Muscle layer of duodenum (tissue), 2 donors: ENCODE data around the gene FOXO1.
A peak's percentile ranks its signal among the peaks of the same experiment; 100 is the strongest.

Experiments
- H3K27ac ChIP-seq: one replicate; pipeline ENCODE4 v1.7.0; 2013; ENCODE audit warnings: mild to moderate bottlenecking, low read length
- H3K27me3 ChIP-seq: one replicate; pipeline ENCODE4 v1.7.0; 2013; ENCODE audit warnings: low read depth, mild to moderate bottlenecking, control low read depth, low read length
- H3K36me3 ChIP-seq, 2 donors: one replicate each; pipeline ENCODE4 v1.7.0; 2013; ENCODE audit warnings: low read length in 2 of 2, control low read depth in 1 of 2, mild to moderate bottlenecking in 1 of 2; ENCODE audit not compliant: insufficient read depth in 2 of 2, control insufficient read depth in 1 of 2
- H3K4me1 ChIP-seq, 2 donors: one replicate each; pipeline ENCODE4 v1.7.0; 2013; ENCODE audit warnings: low read length in 2 of 2, mild to moderate bottlenecking in 2 of 2, control low read depth in 1 of 2, moderate library complexity in 1 of 2; ENCODE audit not compliant: insufficient read depth in 2 of 2, control insufficient read depth in 1 of 2
- H3K4me3 ChIP-seq, 2 donors: one replicate each; pipeline ENCODE4 v1.7.0; 2013; ENCODE audit warnings: low read length in 2 of 2, low read depth in 1 of 2, mild to moderate bottlenecking in 1 of 2
- H3K9me3 ChIP-seq, 2 donors: one replicate each; pipeline ENCODE4 v1.7.0; 2013; ENCODE audit warnings: low read length in 2 of 2, control low read depth in 1 of 2, mild to moderate bottlenecking in 1 of 2; ENCODE audit not compliant: control insufficient read depth in 1 of 2
- donor health status: healthy.

Gene FOXO1

DNA sequence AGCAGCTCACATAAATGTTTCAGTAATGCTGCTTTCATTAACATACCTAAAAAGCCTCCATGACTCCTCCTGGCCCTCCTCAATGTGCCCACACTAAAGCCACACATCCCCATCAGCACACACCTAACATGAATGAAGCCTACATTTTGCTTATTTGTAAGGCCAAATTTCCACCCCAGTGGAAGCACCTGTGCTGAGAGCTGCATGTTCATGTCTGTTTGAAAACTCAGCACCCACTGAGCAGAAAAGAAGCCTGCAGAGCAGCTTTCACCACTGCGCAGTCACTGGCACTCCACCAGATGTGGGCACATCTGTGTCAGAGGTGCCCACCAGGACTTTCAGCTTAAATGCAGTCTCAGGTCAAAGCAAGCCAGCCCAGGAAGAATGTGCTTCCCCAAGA lies 93.5 kb downstream of the FOXO1 start:
- no peaks in the 10 kb centered on the region for H3K9me3 ChIP-seq
- no peaks in the 10 kb centered on the region for H3K27me3 ChIP-seq
- no peak overlapping the region for H3K4me3 ChIP-seq
- peaks cover 12 to 39% of the 10 kb centered on the region in 2 donors for H3K4me1 ChIP-seq
- no peaks in the 10 kb centered on the region for H3K36me3 ChIP-seq
- H3K27ac ChIP-seq: no peak overlapping the region

DNA sequence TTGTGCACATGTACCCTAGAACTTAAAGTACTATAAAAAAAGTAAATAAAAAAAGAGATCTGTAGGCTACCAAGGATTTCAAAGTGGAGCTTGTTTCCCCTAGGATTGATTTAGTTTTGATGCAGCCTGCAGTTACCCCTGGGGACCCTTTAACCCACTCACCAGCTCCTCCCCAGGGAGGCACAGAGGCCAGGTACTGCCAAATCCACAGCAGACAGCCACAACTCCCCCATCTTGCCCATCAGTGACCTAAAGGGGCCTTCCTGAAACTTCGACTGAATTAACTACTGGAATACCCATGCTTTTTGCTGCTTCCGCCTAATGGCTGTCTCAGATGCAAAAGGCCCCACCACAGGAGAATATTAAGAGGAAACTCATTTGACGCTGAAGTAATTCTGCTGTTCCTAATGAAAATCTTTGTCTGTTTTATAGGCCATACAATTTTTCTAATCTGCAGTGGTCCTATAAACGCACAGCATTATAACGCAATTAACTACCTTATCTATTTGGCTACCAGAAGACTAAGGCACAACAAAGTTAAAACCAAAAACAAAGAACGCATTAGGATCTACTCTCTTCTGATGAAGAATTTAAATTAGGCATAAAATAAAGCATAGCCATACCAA lies 95.0 kb downstream of the FOXO1 start:
- H3K27ac ChIP-seq: no peak overlapping the region
- H3K27me3 ChIP-seq: no peaks in the 10 kb centered on the region
- H3K4me3 ChIP-seq: no peak overlapping the region
- H3K9me3 ChIP-seq: no peaks in the 10 kb centered on the region
- H3K4me1 ChIP-seq: peaks cover 6 to 31% of the 10 kb centered on the region in 2 donors
- no peaks in the 10 kb centered on the region for H3K36me3 ChIP-seq

DNA sequence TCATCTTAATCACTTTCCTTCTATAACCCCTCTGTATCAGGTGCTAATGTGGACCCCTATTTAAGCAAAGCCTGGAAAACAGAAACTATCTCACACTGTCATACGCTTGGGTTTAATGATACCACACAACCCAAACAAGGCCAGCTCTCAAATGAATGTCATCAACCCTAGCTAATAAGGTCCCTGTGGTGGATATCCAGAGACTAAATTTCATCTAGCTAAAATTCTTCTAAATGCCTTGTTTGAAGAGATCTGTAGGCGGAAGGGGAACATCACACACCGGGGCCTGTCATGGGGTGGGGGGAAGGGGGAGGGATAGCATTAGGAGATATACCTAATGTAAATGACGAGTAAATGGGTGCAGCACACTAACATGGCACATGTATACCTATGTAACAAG lies 95.5 kb downstream of the FOXO1 start:
- H3K4me1 ChIP-seq: peaks cover 6 to 31% of the 10 kb centered on the region in 2 donors
- no peaks in the 10 kb centered on the region for H3K36me3 ChIP-seq
- no peak overlapping the region for H3K27ac ChIP-seq

DNA sequence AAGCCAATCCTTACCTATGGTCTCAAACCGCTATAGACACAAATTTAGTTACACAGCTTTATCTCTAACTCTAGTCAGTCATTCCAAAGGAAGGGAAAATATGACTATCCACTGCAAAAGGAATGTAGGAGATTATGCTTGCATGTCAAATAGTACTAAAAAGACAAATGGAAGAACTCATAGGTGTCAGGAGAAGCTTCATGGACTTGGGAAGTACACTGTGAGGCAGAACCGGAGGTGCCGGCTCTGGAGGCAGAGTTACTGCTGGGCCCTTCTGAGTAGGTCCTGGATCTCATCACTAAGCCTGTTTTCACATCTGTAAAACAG lies 97.5 kb downstream of the FOXO1 start:
- H3K27me3 ChIP-seq: no peaks in the 10 kb centered on the region
- peaks cover 6 to 45% of the 10 kb centered on the region in 2 donors for H3K4me1 ChIP-seq
- no peaks in the 10 kb centered on the region for H3K9me3 ChIP-seq
- no peak overlapping the region for H3K4me3 ChIP-seq
- H3K36me3 ChIP-seq: no peaks in the 10 kb centered on the region
- H3K27ac ChIP-seq: no peak overlapping the region

More for the DNA sequence above, 95.5 kb downstream of the FOXO1 start:
- Histone ChIP-seq H3K27me3 (no peaks in the 10 kb centered on the region), H3K9me3 (no peaks in the 10 kb centered on the region), H3K4me3 (no peak overlapping the region)

DNA sequence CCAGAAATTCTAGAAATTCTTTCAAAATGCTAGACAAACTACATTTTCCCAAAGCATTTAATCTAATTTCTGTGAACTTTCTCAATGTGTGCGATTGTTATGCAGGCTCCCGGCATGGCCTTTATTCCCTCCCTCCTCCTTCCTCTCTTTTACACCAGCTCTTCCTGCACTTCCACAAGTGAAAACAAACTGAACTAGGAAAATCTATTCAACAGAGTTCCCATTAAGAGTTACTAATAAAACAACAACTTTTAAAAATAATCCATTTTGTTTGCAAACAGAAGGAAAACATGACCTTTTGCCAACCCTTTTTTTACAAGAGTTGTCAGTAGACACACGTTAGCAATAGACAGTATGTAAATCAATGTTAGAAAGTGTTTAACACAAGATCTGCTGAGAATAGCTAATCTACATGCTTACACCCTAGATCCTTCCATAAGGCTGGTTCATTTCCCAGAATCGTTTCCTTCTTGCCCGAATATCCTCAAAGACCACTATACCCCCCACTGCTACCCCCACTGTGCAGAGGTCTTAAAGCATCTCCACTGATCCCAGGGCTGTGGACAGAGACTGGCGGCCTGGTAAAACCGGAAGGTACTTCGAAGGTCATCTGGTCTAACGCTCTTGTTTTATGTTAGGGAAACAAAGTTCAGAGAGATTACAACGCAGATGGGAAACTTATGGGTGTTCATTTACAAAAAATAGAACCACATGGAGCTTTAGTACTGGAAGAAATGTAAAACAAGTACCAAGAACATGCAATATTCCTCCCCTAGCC lies 98.0 kb downstream of the FOXO1 start:
- H3K4me1 ChIP-seq: peaks cover 10 to 51% of the 10 kb centered on the region in 2 donors

DNA sequence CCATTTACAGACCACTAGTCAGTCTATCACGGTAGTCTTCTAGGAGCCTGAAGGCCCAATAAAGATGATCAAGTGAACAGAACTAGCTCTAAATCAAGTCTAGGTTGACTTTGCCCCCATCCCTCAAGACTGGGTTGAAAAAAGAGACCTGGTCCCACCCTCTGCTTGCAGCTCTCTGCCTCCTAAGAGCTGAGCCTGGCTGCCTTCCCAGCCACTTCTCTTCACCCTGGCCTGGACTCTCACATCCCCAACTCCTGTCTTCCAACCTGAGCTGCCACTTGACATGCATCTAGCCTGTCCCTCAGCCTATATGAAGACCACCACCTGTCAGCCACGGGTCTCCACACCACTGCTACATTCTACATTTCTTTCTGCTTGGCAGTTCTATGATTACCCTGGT lies 99.6 kb downstream of the FOXO1 start:
- Histone ChIP-seq H3K27ac (no peak overlapping the region), H3K4me1 (peaks cover 10 to 47% of the 10 kb centered on the region in 2 donors), H3K9me3 (no peaks in the 10 kb centered on the region), H3K36me3 (no peaks in the 10 kb centered on the region), H3K27me3 (no peaks in the 10 kb centered on the region), H3K4me3 (no peak overlapping the region)

More for the DNA sequence above, 98.0 kb downstream of the FOXO1 start:
- no peaks in the 10 kb centered on the region for H3K36me3 ChIP-seq
- H3K27ac ChIP-seq: no peak overlapping the region
- no peaks in the 10 kb centered on the region for H3K9me3 ChIP-seq
- H3K27me3 ChIP-seq: no peaks in the 10 kb centered on the region
- no peak overlapping the region for H3K4me3 ChIP-seq

DNA sequence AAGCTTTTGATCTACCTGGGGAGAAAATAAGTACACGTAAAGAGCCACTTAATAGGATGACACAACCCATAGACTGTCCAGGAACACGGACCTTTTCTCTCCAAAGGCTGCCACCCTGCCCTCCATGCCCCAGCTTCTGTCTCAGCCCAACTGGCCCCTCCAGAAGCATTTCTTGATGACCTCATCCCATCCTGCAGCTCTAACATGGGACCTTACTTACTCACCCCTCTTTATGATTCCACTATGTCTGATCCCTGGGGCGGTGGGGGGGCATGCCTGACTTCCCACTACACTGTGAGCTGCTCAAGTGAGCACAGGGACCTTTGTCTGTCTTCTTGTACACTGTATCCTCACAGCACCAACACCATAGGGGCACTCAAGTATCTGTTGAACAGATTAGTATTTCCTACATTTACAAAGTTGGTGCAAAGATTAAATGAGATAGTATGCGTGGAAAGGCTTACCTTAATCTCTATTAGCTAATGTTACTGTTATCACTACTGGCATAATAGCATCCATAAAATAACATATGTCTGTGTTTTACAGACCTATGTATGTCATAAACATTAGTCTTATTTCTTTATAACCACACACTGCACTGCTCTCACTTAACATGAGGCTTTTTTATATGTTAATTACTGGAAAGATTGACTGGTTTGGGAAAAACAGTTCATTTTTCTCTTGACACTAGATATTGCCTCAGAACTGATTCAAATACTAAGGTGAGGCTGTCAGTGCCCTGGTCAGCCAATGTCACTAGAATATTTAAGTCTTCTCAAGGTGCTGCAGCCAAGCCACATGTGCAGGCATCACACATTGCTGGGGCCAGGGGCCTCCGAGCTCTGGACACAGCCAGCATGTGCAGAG lies 100.9 kb downstream of the FOXO1 start:
- Histone ChIP-seq H3K27ac (no peak overlapping the region), H3K4me3 (no peak overlapping the region), H3K36me3 (peaks cover under 1 to 2% of the 10 kb centered on the region in 2 donors), H3K27me3 (no peaks in the 10 kb centered on the region), H3K9me3 (no peaks in the 10 kb centered on the region), H3K4me1 (peaks cover 10 to 39% of the 10 kb centered on the region in 2 donors)

DNA sequence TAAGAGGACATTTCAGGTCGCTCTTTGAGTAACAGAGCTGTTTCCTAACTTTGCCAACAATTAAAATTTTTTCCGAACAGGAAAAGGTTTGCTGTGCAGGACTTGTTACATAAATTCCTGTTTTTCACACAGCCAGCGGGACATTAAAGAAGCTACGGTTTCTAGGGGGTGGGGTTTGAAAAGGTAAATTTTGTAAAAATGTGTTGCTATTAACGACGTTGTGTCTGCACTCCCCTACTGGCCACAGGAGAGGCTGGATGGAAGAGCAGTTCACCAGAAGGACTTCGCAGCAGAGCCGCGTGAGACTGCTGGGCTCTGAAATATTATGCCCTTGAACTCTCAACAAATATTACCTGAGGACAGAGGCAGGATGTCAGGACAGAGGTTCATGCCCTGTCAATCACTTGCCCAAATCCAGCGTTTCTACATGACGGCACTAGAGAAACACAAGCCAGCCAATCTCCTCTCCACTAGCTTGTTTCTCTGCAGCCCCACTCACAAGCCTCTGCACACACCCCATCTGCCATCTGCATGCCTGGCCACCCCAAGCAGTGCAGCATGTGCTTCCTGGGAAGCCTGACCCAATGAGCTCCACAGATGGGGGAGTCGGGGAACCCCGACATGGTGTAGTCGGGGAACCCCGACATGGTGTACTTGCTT lies 102.0 kb downstream of the FOXO1 start:
- no peaks in the 10 kb centered on the region for H3K9me3 ChIP-seq
- peaks cover 10 to 29% of the 10 kb centered on the region in 2 donors for H3K4me1 ChIP-seq
- H3K4me3 ChIP-seq: no peak overlapping the region
- H3K36me3 ChIP-seq: peaks cover 6 to 12% of the 10 kb centered on the region in 2 donors
- no peak overlapping the region for H3K27ac ChIP-seq
- H3K27me3 ChIP-seq: no peaks in the 10 kb centered on the region

DNA sequence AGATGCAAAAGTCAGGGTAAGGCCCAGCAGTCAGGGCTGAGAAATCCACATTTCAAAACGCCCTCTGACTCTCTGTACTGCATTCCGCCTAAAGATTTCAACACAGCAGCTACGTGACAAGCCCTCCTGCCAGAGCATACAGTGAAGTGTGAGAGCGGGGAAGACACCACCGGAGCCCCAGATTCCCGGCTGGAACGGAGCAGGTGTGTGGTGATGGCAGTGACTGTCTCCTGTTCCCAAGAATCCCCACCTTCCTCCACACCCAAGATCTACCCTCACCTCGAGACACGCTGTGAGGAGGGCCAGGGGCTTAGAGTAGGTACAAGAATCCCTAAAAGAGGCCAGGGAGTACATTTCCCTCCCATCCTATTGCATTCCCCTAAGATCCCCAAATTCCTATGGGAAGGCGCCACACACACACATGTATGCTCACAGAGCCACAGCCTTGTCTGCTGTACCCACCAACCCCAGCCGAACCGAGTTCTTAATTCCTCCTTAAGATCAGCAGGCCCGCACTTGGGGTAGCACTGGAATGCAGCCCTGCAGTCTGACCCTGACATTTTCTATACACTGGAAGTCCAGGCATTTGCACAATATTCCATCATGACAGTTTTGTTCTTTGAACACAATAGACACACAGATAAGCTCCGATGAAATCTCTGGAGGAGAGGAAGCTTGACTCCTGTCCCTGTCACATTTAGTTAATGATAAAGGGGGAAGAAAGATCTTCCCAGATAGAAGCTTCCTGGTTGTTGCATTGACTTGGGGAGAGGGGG lies 102.9 kb downstream of the FOXO1 start:
- Histone ChIP-seq H3K9me3 (no peaks in the 10 kb centered on the region), H3K4me3 (no peak overlapping the region), H3K27me3 (no peaks in the 10 kb centered on the region), H3K4me1 (peaks cover 4 to 20% of the 10 kb centered on the region in 2 donors), H3K27ac (peak overlapping the region; percentile 8), H3K36me3 (peaks cover 6 to 14% of the 10 kb centered on the region in 2 donors)

DNA sequence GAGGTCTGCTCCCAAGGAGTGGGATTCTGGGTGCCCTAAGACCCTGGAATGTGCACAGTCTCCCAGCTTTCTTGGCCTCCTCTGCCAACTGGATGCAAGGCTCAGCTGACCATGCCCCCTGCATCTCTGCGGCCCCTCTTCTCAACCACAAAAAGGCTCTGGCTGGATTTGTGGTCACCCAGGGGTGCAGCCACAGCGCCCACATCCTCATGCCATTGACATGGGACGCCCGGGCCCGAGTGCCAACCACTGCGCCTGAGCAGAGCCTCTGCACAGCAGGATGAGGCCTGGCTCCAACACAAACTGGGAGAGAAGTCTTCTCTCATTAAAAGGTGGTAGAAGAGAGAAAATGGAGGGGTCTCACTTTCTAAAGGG lies 103.5 kb downstream of the FOXO1 start:
- H3K4me1 ChIP-seq: peaks cover 4 to 20% of the 10 kb centered on the region in 2 donors
- no peaks in the 10 kb centered on the region for H3K27me3 ChIP-seq
- H3K4me3 ChIP-seq: no peak overlapping the region
- no peak overlapping the region for H3K27ac ChIP-seq
- H3K36me3 ChIP-seq: peaks cover 6 to 14% of the 10 kb centered on the region in 2 donors
- no peaks in the 10 kb centered on the region for H3K9me3 ChIP-seq
